Heart left ventricle (tissue), 16 donors: ENCODE data around the gene SERINC5. TPM values are rescaled to one million over a fixed set of nuclear protein-coding genes. Genes with fewer than 3 reads are reported as not detected.
"Not testable (repeated sequence)": the region's sequence is repeated elsewhere in the genome, so short reads cannot be mapped to it uniquely, and the experiment has no call there.

Experiments used
- ATAC-seq, 4 donors: fragments of 200-7000 bp; cut with Tn5 transposase; one replicate each; pipeline ENCODE4 v1.9.1; 2020 to 2022; ENCODE audit warnings: moderate library complexity in 4 of 4, mild to moderate bottlenecking in 3 of 4, moderate number of reproducible peaks in 1 of 4
- DNase-seq, 5 donors: peaks; one replicate each; pipeline ENCODE4 v3.0.0-alpha.2; 2020
- H3K27ac ChIP-seq, 12 donors: fragments of 200-600 bp; sonication (generic) in 4 of 12; one replicate each; pipeline versions ENCODE4 v1.5.0 to v1.8.0; 2016 to 2022; ENCODE audit warnings: mild to moderate bottlenecking in 2 of 12
- H3K27me3 ChIP-seq, 9 donors: fragments of 200-600 bp; sonication (generic) in 2 of 9; one replicate each; pipeline versions ENCODE4 v1.5.1 to v1.8.0; 2016 to 2022; ENCODE audit warnings: mild to moderate bottlenecking in 3 of 9
- H3K36me3 ChIP-seq, 9 donors: fragments of 200-600 bp; sonication (generic) in 2 of 9; one replicate each; pipeline versions ENCODE4 v1.5.0 to v1.8.0; 2018 to 2022; ENCODE audit warnings: mild to moderate bottlenecking in 2 of 9
- H3K4me1 ChIP-seq, 12 donors: fragments of 200-600 bp; sonication (generic) in 4 of 12; one replicate each; pipeline versions ENCODE4 v1.5.0 to v1.8.0; 2016 to 2022; ENCODE audit warnings: mild to moderate bottlenecking in 3 of 12
- H3K4me3 ChIP-seq, 12 donors: fragments of 200-600 bp; sonication (generic) in 4 of 12; one replicate each; pipeline versions ENCODE4 v1.5.0 to v1.8.0; 2017 to 2022; ENCODE audit warnings: mild to moderate bottlenecking in 9 of 12, moderate library complexity in 4 of 12
- H3K9me3 ChIP-seq, 12 donors: fragments of 200-600 bp; sonication (generic) in 4 of 12; one replicate each; pipeline versions ENCODE4 v1.5.0 to v1.8.0; 2016 to 2022; ENCODE audit warnings: mild to moderate bottlenecking in 1 of 12
- POLR2A ChIP-seq, 2 donors: fragments of 450-650 bp; IDR thresholded peaks; one replicate each; pipeline ENCODE4 v1.6.1; 2017; ENCODE audit warnings: antibody characterized with exemption in 2 of 2, mild to moderate bottlenecking in 2 of 2, moderate library complexity in 2 of 2
- WGBS, 4 donors: extraction: QIAGEN DNeasy Blood & Tissue Kit in 2 of 4; methylation state at CpG; one replicate each; pipeline versions ENCODE4 v1.1.5 to v1.1.7; 2013 to 2018; 5-methylcytosine and 5-hydroxymethylcytosine counted together
- intact Hi-C, 10 donors: fragments of 100-400 bp; cut with DNase I; formaldehyde crosslinking; loops; one replicate each; pipeline versions ENCODE4 v1.11.1 to v1.14.2; 2022
- polyA plus RNA-seq, 2 donors: library from polyadenylated mRNA; stranded (reverse); fragments of 200-250 nt; gene quantifications; one replicate each; pipeline ENCODE4 v1.2.3, GENCODE V29; 2013
- total RNA-seq, 9 donors: library from RNA; depleted of rRNA in 2 of 9; stranded (reverse); fragments of >200 nt in 2 of 9; fragmentation: NEBNext Ultra II Directional in 3 of 9; extraction: Animal tissue kit (Norgen Biotek cat#: 25700) in 3 of 9; gene quantifications; one replicate each; pipeline versions ENCODE4 v1.1.0 to v1.2.4, GENCODE V29; 2016 to 2023
- TF ChIP-seq, protein P1 (sequence below), 12 donors: fragments of 200-600 bp; sonication (generic) in 4 of 12; IDR thresholded peaks; one replicate each; pipeline versions ENCODE4 v1.5.0 to v1.8.0; 2018 to 2022; ENCODE audit warnings: antibody characterized with exemption in 12 of 12, mild to moderate bottlenecking in 5 of 12
- donor health status: ischemic (EF 13 %, LVEDD 7.1; RV severe dilation, severe dysfunction).
- donor health status: healthy with polysubstance abuse.
- donor health status: DM: no; HTN: yes; CAD: no.
- donor health status: DM: no; HTN: no; CAD: no.
- donor health status: ischemic (EF 25% LVEDD 6.9; RV normal size, moderate dysfunction).
- donor health status: ischemic (EF 25% LVEDD 5.7; RV mildly dilated, moderate dysfunction).
- donor health status: healthy.
- donor health status: DM: yes; HTN: yes; CAD: no.
- donor health status: ischemic (EF 35%, LVEDD 5.7; RV mildly dilated, moderate dysfunction).
- donor health status: nonischemic (EF 11% LVEDD 7.7; RV severe dilation, severe dysfunction).
- donor health status: DM: yes; HTN: yes; CAD: no.
- donor health status: PGD.
- donor health status: ischemic (EF 29% LVEDD 5.4; RV normal size, mild dysfunction).
- donor health status: nonischemic (EF 23%, LVEDD 6.1; RV moderate dilation, normal function).

The SERINC5 gene
- total and polyA plus RNA-seq, 11 donors, result 3.2 to 25.9 (median 13.5) TPM

- 88 to 94% (median 91%) methylated on average over 2 of the region's 2 CpGs for WGBS, 4 donors
- TF ChIP-seq, protein P1, sequence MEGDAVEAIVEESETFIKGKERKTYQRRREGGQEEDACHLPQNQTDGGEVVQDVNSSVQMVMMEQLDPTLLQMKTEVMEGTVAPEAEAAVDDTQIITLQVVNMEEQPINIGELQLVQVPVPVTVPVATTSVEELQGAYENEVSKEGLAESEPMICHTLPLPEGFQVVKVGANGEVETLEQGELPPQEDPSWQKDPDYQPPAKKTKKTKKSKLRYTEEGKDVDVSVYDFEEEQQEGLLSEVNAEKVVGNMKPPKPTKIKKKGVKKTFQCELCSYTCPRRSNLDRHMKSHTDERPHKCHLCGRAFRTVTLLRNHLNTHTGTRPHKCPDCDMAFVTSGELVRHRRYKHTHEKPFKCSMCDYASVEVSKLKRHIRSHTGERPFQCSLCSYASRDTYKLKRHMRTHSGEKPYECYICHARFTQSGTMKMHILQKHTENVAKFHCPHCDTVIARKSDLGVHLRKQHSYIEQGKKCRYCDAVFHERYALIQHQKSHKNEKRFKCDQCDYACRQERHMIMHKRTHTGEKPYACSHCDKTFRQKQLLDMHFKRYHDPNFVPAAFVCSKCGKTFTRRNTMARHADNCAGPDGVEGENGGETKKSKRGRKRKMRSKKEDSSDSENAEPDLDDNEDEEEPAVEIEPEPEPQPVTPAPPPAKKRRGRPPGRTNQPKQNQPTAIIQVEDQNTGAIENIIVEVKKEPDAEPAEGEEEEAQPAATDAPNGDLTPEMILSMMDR (IDR thresholded peaks at IDR 0.05), result no peak
- no peak for TF ChIP-seq POLR2A (IDR thresholded peaks at IDR 0.05)
- intact Hi-C loops, result no loop called here
- Histone ChIP-seq H3K9me3 (no peaks in the 10 kb centered on the region), H3K27ac (peak overlapping the region in 6 of 12 donors; percentile 20 to 94 (median 78)), H3K4me3 (no peak overlapping the region), H3K36me3 (peaks cover 0 to 18% (median 13%) of the 10 kb centered on the region in 9 donors), H3K4me1 (peaks cover 3 to 88% (median 24%) of the 10 kb centered on the region in 12 donors), H3K27me3 (no peaks in the 10 kb centered on the region)
- DNase-seq, result no peak
- no peak for ATAC-seq
Observed at GRCh38 chr5:80139466-80139972, 116.3 kb downstream of the SERINC5 start.

GRCh38 chr5:80138486-80138885, 117.4 kb downstream of the SERINC5 start:
- Histone ChIP-seq H3K27me3 (no peaks in the 10 kb centered on the region), H3K36me3 (peaks cover 0 to 9% (median 3%) of the 10 kb centered on the region in 9 donors), H3K4me1 (peaks cover 3 to 91% (median 24%) of the 10 kb centered on the region in 12 donors), H3K9me3 (no peaks in the 10 kb centered on the region), H3K27ac (peak overlapping the region in 1 of 12 donors; percentile 94), H3K4me3 (no peak overlapping the region)
- no peak for DNase-seq
- TF ChIP-seq, protein P1 (IDR thresholded peaks at IDR 0.05), result no peak
- no peak for TF ChIP-seq POLR2A (IDR thresholded peaks at IDR 0.05)
- WGBS, 4 donors, result 94 to 98% (median 97%) methylated on average over 6 of the region's 6 CpGs
- intact Hi-C loops, result no loop called here
- ATAC-seq, result no peak

- ATAC-seq, intact Hi-C loops: not testable (repeated sequence)
- H3K27ac ChIP-seq, result peak overlapping the region in 2 of 12 donors; percentile 8 to 94
Observed at GRCh38 chr5:80136798-80137197, 119.0 kb downstream of the SERINC5 start.

DNA sequence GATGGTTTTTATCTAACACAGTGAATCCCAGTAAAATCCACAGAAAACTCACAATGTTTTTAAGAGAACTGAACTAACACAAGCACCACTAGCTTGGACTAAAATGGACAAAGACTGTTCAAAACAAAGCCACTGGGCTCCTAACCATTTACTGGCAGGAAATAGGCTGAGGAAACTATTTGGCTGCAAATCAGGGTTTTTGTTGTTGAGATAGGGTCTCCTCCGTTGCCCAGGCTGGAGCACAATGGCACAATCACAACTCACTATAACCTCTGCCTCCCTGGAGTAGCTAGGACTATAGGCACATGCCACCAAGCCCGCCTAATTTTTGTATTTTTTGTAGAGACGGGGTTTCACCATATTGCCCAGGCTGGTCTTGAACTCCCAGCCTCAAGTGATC, 121.0 kb downstream of the SERINC5 start:
- intact Hi-C loops, result no loop called here
- H3K27me3 ChIP-seq, result no peaks in the 10 kb centered on the region
- H3K4me3 ChIP-seq, result no peak overlapping the region
- no peaks in the 10 kb centered on the region for H3K9me3 ChIP-seq
- DNase-seq (no peak), ATAC-seq (peak in 1 of 4 donors; percentile 17)
- 64 to 80% (median 74%) methylated on average over 3 of the region's 3 CpGs for WGBS, 4 donors
- TF ChIP-seq, protein P1 (IDR thresholded peaks at IDR 0.05), result no peak
- TF ChIP-seq POLR2A (IDR thresholded peaks at IDR 0.05), result no peak
- H3K36me3 ChIP-seq, result peaks cover 0 to 2% (median 0%) of the 10 kb centered on the region in 9 donors
- peaks cover 0 to 56% (median 2%) of the 10 kb centered on the region in 12 donors for H3K4me1 ChIP-seq
- peak overlapping the region in 4 of 12 donors; percentile 8 to 94 (median 24) for H3K27ac ChIP-seq

More at GRCh38 chr5:80136798-80137197, 119.0 kb downstream of the SERINC5 start:
- not testable (repeated sequence) for H3K27me3 ChIP-seq, H3K4me3 ChIP-seq, H3K36me3 ChIP-seq, DNase-seq, H3K9me3 ChIP-seq
- 91 to 97% (median 97%) methylated on average over 7 of the region's 7 CpGs for WGBS, 4 donors
- peaks cover under 1 to 76% (median 16%) of the 10 kb centered on the region in 12 donors for H3K4me1 ChIP-seq

DNA sequence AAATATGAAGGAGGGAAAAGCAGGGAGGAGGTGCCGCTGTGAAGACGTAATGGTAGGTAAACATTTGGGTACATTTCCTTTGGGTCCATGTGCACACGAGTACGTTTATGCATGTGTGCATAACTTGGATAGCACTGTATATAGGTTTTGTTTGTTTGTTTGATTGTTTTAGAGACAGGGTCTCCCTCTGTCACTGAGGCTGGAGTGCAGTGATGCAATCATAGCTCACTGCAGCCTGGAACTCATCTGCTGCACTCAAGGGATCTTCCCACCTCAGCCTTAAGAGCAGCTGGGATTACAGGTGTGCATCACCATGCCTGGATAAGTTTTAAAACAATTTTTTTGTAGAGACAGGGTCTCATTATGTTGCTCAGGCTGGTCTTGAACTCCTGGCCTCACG, 126.7 kb downstream of the SERINC5 start:
- intact Hi-C loops, result no loop called here
- Histone ChIP-seq H3K4me3 (no peak overlapping the region), H3K4me1 (peaks cover 0 to 46% (median 0%) of the 10 kb centered on the region in 12 donors), H3K27ac (no peak overlapping the region), H3K36me3 (no peaks in the 10 kb centered on the region), H3K27me3 (no peaks in the 10 kb centered on the region), H3K9me3 (peaks cover 0 to 5% (median 0%) of the 10 kb centered on the region in 12 donors)
- TF ChIP-seq POLR2A (IDR thresholded peaks at IDR 0.05), result no peak
- TF ChIP-seq, protein P1 (IDR thresholded peaks at IDR 0.05), result no peak
- ATAC-seq (no peak), DNase-seq (no peak)
- WGBS, 4 donors, result 93 to 97% (median 96%) methylated on average over 5 of the region's 5 CpGs
